ENCODE data around the gene SH2D1A.
"Not testable (repeated sequence)": the region's sequence is repeated elsewhere in the genome, so short reads cannot be mapped to it uniquely, and the experiment has no call there.

Gene SH2D1A

GRCh38 chrX:124408380-124408779 is 62.0 kb downstream of the SH2D1A start:
- in situ Hi-C loops (cut with MboI; ENCODE audit: low pct_unique_long_range_greater_than_20kb, low sequenced_read_pairs) = not testable (repeated sequence)

GRCh38 chrX:124413244-124413643 is 66.9 kb downstream of the SH2D1A start:
- no peak for DNase-seq
- in situ Hi-C loops (cut with MboI; ENCODE audit: low pct_unique_long_range_greater_than_20kb, low sequenced_read_pairs) = no loop called here

More at GRCh38 chrX:124408380-124408779, 62.0 kb downstream of the SH2D1A start:
- DNase-seq = not testable (repeated sequence)

DNA sequence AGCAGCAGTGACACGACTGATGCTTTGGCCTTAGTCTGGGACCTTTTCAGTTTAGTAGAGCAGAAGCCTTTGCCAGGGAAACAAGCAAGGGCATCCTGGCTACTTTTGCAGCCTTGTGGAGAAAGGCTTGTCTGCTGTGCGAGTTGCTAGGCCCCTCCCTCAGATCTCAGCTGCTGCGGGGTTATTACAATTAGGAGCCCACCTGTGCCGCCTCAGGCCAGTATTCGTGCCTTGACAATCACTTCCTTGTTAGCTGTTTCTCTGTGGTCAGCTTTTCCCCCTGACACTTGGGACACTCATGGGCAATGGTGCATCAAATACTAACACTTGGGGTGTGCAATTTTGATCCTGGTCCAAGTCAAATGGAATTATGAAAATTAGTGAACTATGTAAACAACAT is 67.9 kb downstream of the SH2D1A start:
- in situ Hi-C loops (cut with MboI; ENCODE audit: low pct_unique_long_range_greater_than_20kb, low sequenced_read_pairs) = no loop called here
- DNase-seq = no peak

- in situ Hi-C loops (cut with MboI; ENCODE audit: low pct_unique_long_range_greater_than_20kb, low sequenced_read_pairs) = no loop called here
- DNase-seq = peak; percentile 47
Measured at GRCh38 chrX:124415115-124415800, 68.9 kb downstream of the SH2D1A start.

- in situ Hi-C loops (cut with MboI; ENCODE audit: low pct_unique_long_range_greater_than_20kb, low sequenced_read_pairs) = no loop called here
- DNase-seq = no peak
Measured at GRCh38 chrX:124421898-124422655, 75.7 kb downstream of the SH2D1A start.
